ENCODE measurements around the gene VDR. TPM values are rescaled to one million over a fixed set of nuclear protein-coding genes. Genes with fewer than 3 reads are reported as not detected.

Gene VDR
- total RNA-seq, 1 donor from 2014 or later = 4.6 TPM

DNA sequence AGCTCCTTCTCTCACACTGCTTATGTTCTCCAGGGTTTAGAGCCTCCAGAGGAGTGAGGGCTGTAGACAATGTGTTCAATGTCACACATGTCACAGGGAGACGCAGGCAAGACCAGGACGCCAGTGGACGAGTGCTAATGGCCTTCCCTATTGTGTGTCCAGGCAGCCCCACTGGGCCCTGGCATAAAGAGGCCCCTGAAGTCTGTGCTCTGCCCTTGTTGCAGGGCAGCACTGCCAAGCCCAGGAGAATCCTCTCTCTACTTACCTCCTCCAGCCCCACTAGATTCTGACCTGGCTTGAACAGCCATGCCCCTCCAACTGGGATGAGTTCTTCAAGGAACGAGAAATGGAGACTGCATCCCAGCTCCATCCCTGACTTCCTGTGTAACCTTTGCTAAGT, 33.8 kb upstream of the VDR start:
- no peak for DNase-seq (ENCODE audit: low spot score)
- Mint-ChIP-seq H3K27me3 (ENCODE audit: low read depth) (no peaks in the 10 kb centered on the region), H3K4me1 (ENCODE audit: low read depth) (peaks cover 15% of the 10 kb centered on the region), H3K27ac (ENCODE audit: unreplicated experiment) (no peak overlapping the region), H3K4me3 (ENCODE audit: unreplicated experiment) (no peak overlapping the region), H3K36me3 (ENCODE audit: low read depth) (no peaks in the 10 kb centered on the region), H3K9me3 (ENCODE audit: low read depth) (no peaks in the 10 kb centered on the region)
- TF ChIP-seq, protein P1, sequence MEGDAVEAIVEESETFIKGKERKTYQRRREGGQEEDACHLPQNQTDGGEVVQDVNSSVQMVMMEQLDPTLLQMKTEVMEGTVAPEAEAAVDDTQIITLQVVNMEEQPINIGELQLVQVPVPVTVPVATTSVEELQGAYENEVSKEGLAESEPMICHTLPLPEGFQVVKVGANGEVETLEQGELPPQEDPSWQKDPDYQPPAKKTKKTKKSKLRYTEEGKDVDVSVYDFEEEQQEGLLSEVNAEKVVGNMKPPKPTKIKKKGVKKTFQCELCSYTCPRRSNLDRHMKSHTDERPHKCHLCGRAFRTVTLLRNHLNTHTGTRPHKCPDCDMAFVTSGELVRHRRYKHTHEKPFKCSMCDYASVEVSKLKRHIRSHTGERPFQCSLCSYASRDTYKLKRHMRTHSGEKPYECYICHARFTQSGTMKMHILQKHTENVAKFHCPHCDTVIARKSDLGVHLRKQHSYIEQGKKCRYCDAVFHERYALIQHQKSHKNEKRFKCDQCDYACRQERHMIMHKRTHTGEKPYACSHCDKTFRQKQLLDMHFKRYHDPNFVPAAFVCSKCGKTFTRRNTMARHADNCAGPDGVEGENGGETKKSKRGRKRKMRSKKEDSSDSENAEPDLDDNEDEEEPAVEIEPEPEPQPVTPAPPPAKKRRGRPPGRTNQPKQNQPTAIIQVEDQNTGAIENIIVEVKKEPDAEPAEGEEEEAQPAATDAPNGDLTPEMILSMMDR (IDR thresholded peaks at IDR 0.05) = no peak

DNA sequence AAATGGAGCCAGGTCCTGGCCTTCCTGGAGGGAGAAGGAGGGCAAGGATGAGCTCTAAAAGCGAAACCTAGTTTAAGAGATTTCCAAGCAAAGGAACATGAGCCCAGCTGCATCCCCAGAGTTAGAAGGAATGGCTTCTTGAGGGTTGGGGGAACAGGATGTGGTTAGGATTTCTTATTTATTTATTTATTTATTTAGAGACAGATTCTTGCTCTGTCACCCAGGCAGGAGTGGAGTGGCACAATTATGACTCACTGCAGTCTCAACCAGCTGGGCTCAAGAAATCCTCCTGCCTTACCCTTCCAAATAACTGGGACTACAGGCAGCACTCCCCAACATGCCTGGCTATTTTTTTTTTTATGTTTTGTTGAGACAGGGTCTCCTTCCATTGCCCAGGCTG, 33.3 kb upstream of the VDR start:
- no peak overlapping the region for H3K27ac Mint-ChIP-seq (ENCODE audit: unreplicated experiment)
- no peak overlapping the region for H3K4me3 Mint-ChIP-seq (ENCODE audit: unreplicated experiment)
- no peak for DNase-seq (ENCODE audit: low spot score)
- TF ChIP-seq, protein P1 (IDR thresholded peaks at IDR 0.05) = no peak
- peaks cover 15% of the 10 kb centered on the region for H3K4me1 Mint-ChIP-seq (ENCODE audit: low read depth)
- no peaks in the 10 kb centered on the region for H3K27me3 Mint-ChIP-seq (ENCODE audit: low read depth)
- no peaks in the 10 kb centered on the region for H3K9me3 Mint-ChIP-seq (ENCODE audit: low read depth)
- H3K36me3 Mint-ChIP-seq (ENCODE audit: low read depth) = no peaks in the 10 kb centered on the region

DNA sequence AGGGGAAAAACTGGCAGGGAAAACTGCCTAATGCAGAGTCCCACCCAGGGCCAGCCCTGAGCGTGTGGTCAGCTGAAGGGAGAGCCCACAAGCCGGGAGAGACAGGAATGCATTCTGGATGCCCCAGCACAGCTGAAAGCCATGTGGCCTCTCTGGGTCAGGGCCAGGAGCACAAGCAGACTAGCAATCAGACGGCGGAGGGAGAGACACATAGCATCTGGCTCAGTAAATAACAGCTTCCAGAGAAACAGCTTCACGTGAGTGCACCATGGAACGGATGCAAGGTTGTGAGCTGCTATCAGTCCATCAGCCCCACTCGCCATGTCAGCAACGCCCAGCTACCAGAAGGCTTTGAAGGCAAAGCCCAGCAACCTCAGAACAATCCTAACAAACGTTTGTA, 30.4 kb upstream of the VDR start:
- no peak for DNase-seq (ENCODE audit: low spot score)
- Mint-ChIP-seq H3K36me3 (ENCODE audit: low read depth) (no peaks in the 10 kb centered on the region), H3K9me3 (ENCODE audit: low read depth) (no peaks in the 10 kb centered on the region), H3K27ac (ENCODE audit: unreplicated experiment) (no peak overlapping the region), H3K4me1 (ENCODE audit: low read depth) (peaks cover 15% of the 10 kb centered on the region), H3K27me3 (ENCODE audit: low read depth) (peaks cover 9% of the 10 kb centered on the region), H3K4me3 (ENCODE audit: unreplicated experiment) (no peak overlapping the region)
- TF ChIP-seq, protein P1 (IDR thresholded peaks at IDR 0.05) = no peak

DNA sequence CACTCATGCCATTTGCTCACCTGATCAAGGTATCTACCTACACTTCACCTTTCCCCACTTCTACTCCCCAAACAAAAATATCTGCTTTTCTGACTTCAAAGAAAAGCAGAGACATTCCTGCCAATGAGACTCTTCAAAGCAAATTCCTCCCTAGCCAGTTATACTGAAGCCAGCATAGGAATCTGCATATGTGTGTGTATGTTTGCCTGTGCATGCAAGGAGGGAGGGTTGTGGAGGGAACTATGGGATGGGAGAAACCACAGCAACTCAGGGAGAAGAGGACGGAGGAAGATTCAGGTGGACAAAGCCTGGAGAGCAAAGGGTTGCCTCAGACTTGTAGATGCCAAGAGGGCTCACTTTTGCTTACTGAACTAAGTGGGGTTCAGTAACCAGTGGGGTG, 26.4 kb upstream of the VDR start:
- Mint-ChIP-seq H3K27me3 (ENCODE audit: low read depth) (peaks cover 14% of the 10 kb centered on the region), H3K4me1 (ENCODE audit: low read depth) (peaks cover 10% of the 10 kb centered on the region)

DNA sequence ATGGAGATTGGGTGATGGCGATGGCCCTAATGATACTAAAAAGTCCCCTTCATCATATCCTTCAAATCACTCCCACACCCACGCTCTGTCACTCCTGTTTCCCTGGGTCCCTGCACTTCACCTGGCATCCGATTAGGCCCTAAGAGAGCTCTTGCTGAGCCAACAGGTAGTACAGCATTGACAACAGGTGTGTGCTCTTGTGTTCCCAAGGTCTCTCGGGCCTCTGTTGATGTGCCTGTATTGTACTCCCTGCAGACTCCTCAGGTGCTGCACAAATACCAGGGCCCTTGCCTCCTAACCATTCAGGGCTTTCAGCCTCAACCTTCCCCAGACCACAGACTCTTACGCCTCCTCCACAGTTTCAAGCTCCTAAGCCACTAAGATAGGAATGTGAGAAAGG, 25.8 kb upstream of the VDR start:
- H3K4me1 Mint-ChIP-seq (ENCODE audit: low read depth) = peaks cover 10% of the 10 kb centered on the region
- H3K27me3 Mint-ChIP-seq (ENCODE audit: low read depth) = peaks cover 14% of the 10 kb centered on the region
- TF ChIP-seq, protein P1 (IDR thresholded peaks at IDR 0.05) = no peak
- H3K9me3 Mint-ChIP-seq (ENCODE audit: low read depth) = no peaks in the 10 kb centered on the region
- no peak for DNase-seq (ENCODE audit: low spot score)
- no peaks in the 10 kb centered on the region for H3K36me3 Mint-ChIP-seq (ENCODE audit: low read depth)
- no peak overlapping the region for H3K27ac Mint-ChIP-seq (ENCODE audit: unreplicated experiment)
- H3K4me3 Mint-ChIP-seq (ENCODE audit: unreplicated experiment) = no peak overlapping the region

More for the DNA sequence above, 26.4 kb upstream of the VDR start:
- TF ChIP-seq, protein P1 (IDR thresholded peaks at IDR 0.05) = no peak
- Mint-ChIP-seq H3K36me3 (ENCODE audit: low read depth) (no peaks in the 10 kb centered on the region), H3K27ac (ENCODE audit: unreplicated experiment) (no peak overlapping the region), H3K4me3 (ENCODE audit: unreplicated experiment) (no peak overlapping the region), H3K9me3 (ENCODE audit: low read depth) (no peaks in the 10 kb centered on the region)
- DNase-seq (ENCODE audit: low spot score) = no peak
